Spleen (tissue), 11 donors: ENCODE results near the gene COLEC12. TPM values are rescaled to one million over a fixed set of nuclear protein-coding genes. Genes with fewer than 3 reads are reported as not detected.

Experiments
- DNase-seq: peaks from one replicate; pipeline ENCODE4 v3.0.0-alpha.2; 2020
- H3K27ac ChIP-seq, 8 donors: fragments of 200-600 bp; sonication (generic) in 7 of 8; 1 replicate in 4 of 8; 2 replicates in 4 of 8; pipeline versions ENCODE4 v1.5.0 to v1.8.0; 2016 to 2021; ENCODE audit warnings: inconsistent platforms in 4 of 8, mild to moderate bottlenecking in 4 of 8, moderate library complexity in 1 of 8
- H3K27me3 ChIP-seq, 7 donors: fragments of 200-600 bp; sonication (generic) in 6 of 7; replicated peaks in 1 of 7; 1 replicate in 4 of 7; 2 replicates in 3 of 7; pipeline versions ENCODE4 v1.5.0 to v1.8.0; 2016 to 2021; ENCODE audit warnings: inconsistent platforms in 3 of 7, mild to moderate bottlenecking in 1 of 7
- H3K36me3 ChIP-seq, 6 donors: fragments of 200-600 bp; sonication (generic) in 5 of 6; 1 replicate in 4 of 6; 2 replicates in 2 of 6; pipeline versions ENCODE4 v1.5.0 to v1.8.0; 2016 to 2021; ENCODE audit warnings: inconsistent platforms in 2 of 6
- H3K4me1 ChIP-seq, 6 donors: fragments of 200-600 bp; sonication (generic) in 5 of 6; 1 replicate in 3 of 6; 2 replicates in 3 of 6; pipeline versions ENCODE4 v1.5.0 to v1.8.0; 2016 to 2021; ENCODE audit warnings: inconsistent platforms in 3 of 6
- H3K4me3 ChIP-seq, 8 donors: fragments of 200-600 bp; sonication (generic) in 7 of 8; 1 replicate in 4 of 8; 2 replicates in 4 of 8; pipeline versions ENCODE4 v1.5.0 to v1.8.0; 2016 to 2021; ENCODE audit warnings: inconsistent platforms in 4 of 8, mild to moderate bottlenecking in 4 of 8, moderate library complexity in 2 of 8
- H3K9me3 ChIP-seq, 8 donors: fragments of 200-600 bp; sonication (generic) in 7 of 8; 1 replicate in 4 of 8; 2 replicates in 4 of 8; pipeline versions ENCODE4 v1.5.0 to v1.8.0; 2016 to 2021; ENCODE audit warnings: inconsistent platforms in 4 of 8
- POLR2A ChIP-seq, 3 donors: fragments of 450-650 bp; IDR thresholded peaks; one replicate each; pipeline ENCODE4 v1.5.1; 2017; ENCODE audit warnings: antibody characterized with exemption in 3 of 3, mild to moderate bottlenecking in 1 of 3
- POLR2AphosphoS5 ChIP-seq, 3 donors: sonication (generic); formaldehyde crosslinking; IDR thresholded peaks; one replicate each; pipeline ENCODE4 v1.5.1; 2017; ENCODE audit warnings: antibody characterized with exemption in 3 of 3
- WGBS, 5 donors: extraction: QIAGEN DNeasy Blood & Tissue Kit in 3 of 5; methylation state at CpG; one replicate each; pipeline versions ENCODE4 v1.1.5 to v1.1.7; 2013 to 2018; 5-methylcytosine and 5-hydroxymethylcytosine counted together
- intact Hi-C: fragments of 100-400 bp; cut with DNase I; formaldehyde crosslinking; loops from one replicate; pipeline ENCODE4 v1.15.0; 2023; ENCODE audit warnings: low total_unique reads
- polyA plus RNA-seq, 3 donors: library from polyadenylated mRNA; stranded (reverse); fragments of 200-250 nt; gene quantifications; one replicate each; pipeline ENCODE4 v1.2.1, GENCODE V29; 2013
- total RNA-seq, 7 donors: library from RNA; depleted of rRNA in 3 of 7; stranded (reverse); fragments of >200 nt in 3 of 7; fragmentation: NEBNext Ultra II Directional in 4 of 7; extraction: Animal tissue kit (Norgen Biotek cat#: 25700) in 4 of 7; gene quantifications; one replicate each; pipeline versions ENCODE4 v1.1.0 to v1.2.1, GENCODE V29; 2016 to 2021
- TF ChIP-seq, protein P1 (sequence below), 11 experiments: fragments of 200-600 bp in 7 of 11; fragments of 450-650 bp in 4 of 11; sonication (generic) in 4 of 11; IDR thresholded peaks in 8 of 11; conservative IDR thresholded peaks in 3 of 11; 1 replicate in 7 of 11; 2 replicates in 4 of 11; pipeline versions ENCODE4 v1.4.0 to v1.8.0; 2016 to 2021; ENCODE audit warnings: antibody characterized with exemption in 11 of 11, inconsistent platforms in 4 of 11, mild to moderate bottlenecking in 1 of 11
- donor health status: healthy with polysubstance abuse.
- donor health status: DM: no; HTN: no; CAD: no; lungs with moderate emphysema.
- donor health status: DM: no; HTN: no; CAD: no.
- donor health status: Bipolar disorder and iron deficiency.
- donor health status: healthy.
- donor health status: DM: no; HTN: no; CAD: no.
- donor health status: DM: yes; HTN: yes; CAD: no.

The COLEC12 gene
- total and polyA plus RNA-seq, 10 donors: 0.13 to 4.5 (median 1.0) TPM

- intact Hi-C loops: no loop called here
- no peak for TF ChIP-seq POLR2AphosphoS5 (IDR thresholded peaks at IDR 0.05)
- TF ChIP-seq POLR2A (IDR thresholded peaks at IDR 0.05): no peak
- TF ChIP-seq, protein P1, sequence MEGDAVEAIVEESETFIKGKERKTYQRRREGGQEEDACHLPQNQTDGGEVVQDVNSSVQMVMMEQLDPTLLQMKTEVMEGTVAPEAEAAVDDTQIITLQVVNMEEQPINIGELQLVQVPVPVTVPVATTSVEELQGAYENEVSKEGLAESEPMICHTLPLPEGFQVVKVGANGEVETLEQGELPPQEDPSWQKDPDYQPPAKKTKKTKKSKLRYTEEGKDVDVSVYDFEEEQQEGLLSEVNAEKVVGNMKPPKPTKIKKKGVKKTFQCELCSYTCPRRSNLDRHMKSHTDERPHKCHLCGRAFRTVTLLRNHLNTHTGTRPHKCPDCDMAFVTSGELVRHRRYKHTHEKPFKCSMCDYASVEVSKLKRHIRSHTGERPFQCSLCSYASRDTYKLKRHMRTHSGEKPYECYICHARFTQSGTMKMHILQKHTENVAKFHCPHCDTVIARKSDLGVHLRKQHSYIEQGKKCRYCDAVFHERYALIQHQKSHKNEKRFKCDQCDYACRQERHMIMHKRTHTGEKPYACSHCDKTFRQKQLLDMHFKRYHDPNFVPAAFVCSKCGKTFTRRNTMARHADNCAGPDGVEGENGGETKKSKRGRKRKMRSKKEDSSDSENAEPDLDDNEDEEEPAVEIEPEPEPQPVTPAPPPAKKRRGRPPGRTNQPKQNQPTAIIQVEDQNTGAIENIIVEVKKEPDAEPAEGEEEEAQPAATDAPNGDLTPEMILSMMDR (IDR thresholded peaks at IDR 0.05 in 8 of 11, conservative IDR thresholded peaks at IDR 0.05 in 3 of 11): no peak
- 35 to 58% (median 48%) methylated on average over 5 of the region's 5 CpGs for WGBS, 5 donors
- Histone ChIP-seq H3K4me1 (peaks cover 0 to 6% (median 3%) of the 10 kb centered on the region in 6 donors), H3K27me3 (peaks cover 0 to 6% (median 0%) of the 10 kb centered on the region in 7 donors), H3K9me3 (peaks cover 0 to 22% (median 20%) of the 10 kb centered on the region in 8 donors), H3K36me3 (no peaks in the 10 kb centered on the region), H3K4me3 (no peak overlapping the region), H3K27ac (no peak overlapping the region)
- DNase-seq: no peak
Observed at GRCh38 chr18:446941-447560, 53.5 kb downstream of the COLEC12 start.

DNA sequence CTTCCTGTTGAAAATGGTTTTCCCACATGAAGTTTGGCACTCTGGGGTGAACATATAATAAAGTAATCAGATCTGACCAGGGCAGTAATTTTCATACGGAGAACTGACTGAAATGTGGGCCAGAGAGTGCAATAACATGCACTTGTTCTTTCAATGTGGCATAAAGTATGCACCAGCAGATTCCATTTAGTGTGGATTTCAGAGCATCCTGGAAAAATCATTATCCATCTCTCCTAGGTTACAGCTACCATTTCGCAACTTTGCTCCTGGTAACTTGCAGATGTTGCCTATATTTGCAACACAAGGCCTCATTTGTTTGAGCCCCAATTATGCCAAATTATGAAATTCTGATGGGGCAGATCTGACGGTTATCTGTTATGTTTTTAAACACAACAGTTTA lies 55.4 kb downstream of the COLEC12 start:
- H3K4me3 ChIP-seq: no peak overlapping the region
- peaks cover 0 to 6% (median 0%) of the 10 kb centered on the region in 7 donors for H3K27me3 ChIP-seq
- DNase-seq: no peak
- peaks cover 0 to 2% (median under 1%) of the 10 kb centered on the region in 8 donors for H3K9me3 ChIP-seq
- no peaks in the 10 kb centered on the region for H3K36me3 ChIP-seq
- H3K27ac ChIP-seq: no peak overlapping the region
- intact Hi-C loops: no loop called here
- TF ChIP-seq POLR2A (IDR thresholded peaks at IDR 0.05): no peak
- TF ChIP-seq POLR2AphosphoS5 (IDR thresholded peaks at IDR 0.05): no peak
- TF ChIP-seq, protein P1 (IDR thresholded peaks at IDR 0.05 in 8 of 11, conservative IDR thresholded peaks at IDR 0.05 in 3 of 11): no peak
- 67 to 84% (median 80%) methylated on average over 3 of the region's 3 CpGs for WGBS, 5 donors
- H3K4me1 ChIP-seq: peaks cover 0 to 6% (median 3%) of the 10 kb centered on the region in 6 donors

DNA sequence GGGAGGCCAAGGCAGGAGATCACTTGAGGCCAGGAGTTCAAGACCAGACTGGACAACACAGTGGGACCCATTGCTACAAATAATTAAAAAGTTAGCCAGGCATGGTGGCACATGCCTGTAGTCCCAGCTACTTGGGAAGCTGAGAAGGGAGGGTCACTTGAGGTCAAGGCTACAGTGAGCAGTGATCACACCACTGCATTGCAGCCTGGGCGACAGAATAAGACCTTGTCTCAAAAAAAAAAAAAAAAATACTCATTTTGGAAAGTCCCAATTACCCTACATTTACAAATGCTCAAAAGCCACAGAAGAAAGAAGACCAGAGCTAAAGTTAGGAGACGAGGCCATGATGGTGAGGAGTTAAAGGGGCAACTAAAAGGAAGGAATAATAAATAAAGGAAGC lies 61.9 kb downstream of the COLEC12 start:
- intact Hi-C loops: no loop called here
- no peaks in the 10 kb centered on the region for H3K9me3 ChIP-seq
- no peak for DNase-seq
- H3K4me1 ChIP-seq: peaks cover 0 to 5% (median 0%) of the 10 kb centered on the region in 6 donors
- no peak overlapping the region for H3K4me3 ChIP-seq
- 43 to 64% (median 59%) methylated on average over 2 of the region's 2 CpGs for WGBS, 5 donors
- TF ChIP-seq POLR2AphosphoS5 (IDR thresholded peaks at IDR 0.05): no peak
- no peak for TF ChIP-seq POLR2A (IDR thresholded peaks at IDR 0.05)
- TF ChIP-seq, protein P1 (IDR thresholded peaks at IDR 0.05 in 8 of 11, conservative IDR thresholded peaks at IDR 0.05 in 3 of 11): no peak
- no peak overlapping the region for H3K27ac ChIP-seq
- no peaks in the 10 kb centered on the region for H3K27me3 ChIP-seq
- H3K36me3 ChIP-seq: no peaks in the 10 kb centered on the region

- no peak for DNase-seq
- no peak overlapping the region for H3K4me3 ChIP-seq
- no peaks in the 10 kb centered on the region for H3K36me3 ChIP-seq
- WGBS, 5 donors: 86 to 96% (median 93%) methylated on average over 4 of the region's 4 CpGs
- H3K9me3 ChIP-seq: no peaks in the 10 kb centered on the region
- H3K27ac ChIP-seq: no peak overlapping the region
- H3K4me1 ChIP-seq: peaks cover 0 to 19% (median 4%) of the 10 kb centered on the region in 6 donors
- intact Hi-C loops: no loop called here
- no peaks in the 10 kb centered on the region for H3K27me3 ChIP-seq
- TF ChIP-seq POLR2A (IDR thresholded peaks at IDR 0.05) (no peak), POLR2AphosphoS5 (IDR thresholded peaks at IDR 0.05) (no peak)
- TF ChIP-seq, protein P1 (IDR thresholded peaks at IDR 0.05 in 8 of 11, conservative IDR thresholded peaks at IDR 0.05 in 3 of 11): no peak
Observed at GRCh38 chr18:435940-436339, 64.6 kb downstream of the COLEC12 start.
